Breast epithelium (tissue), 4 donors: ENCODE measurements around the gene USP24. TPM values are rescaled to one million over a fixed set of nuclear protein-coding genes. Genes with fewer than 3 reads are reported as not detected.

Experiments
- DNase-seq, 2 donors: peaks; one replicate each; pipeline ENCODE4 v3.0.0-alpha.2; 2019; ENCODE audit warnings: low spot score in 2 of 2
- H3K27ac ChIP-seq, 2 donors: fragments of 200-600 bp; sonication (generic) in 1 of 2; one replicate each; pipeline ENCODE4 v1.5.1; 2016 to 2019; ENCODE audit warnings: mild to moderate bottlenecking in 1 of 2
- H3K27me3 ChIP-seq, 2 donors: fragments of 200-600 bp; sonication (generic) in 1 of 2; one replicate each; pipeline versions ENCODE4 v1.5.1 to v1.6.0; 2017 to 2019; ENCODE audit warnings: control low read depth in 1 of 2, mild to moderate bottlenecking in 1 of 2
- H3K36me3 ChIP-seq: fragments of 200-600 bp; one replicate; pipeline ENCODE4 v1.5.1; 2019
- H3K4me1 ChIP-seq, 2 donors: fragments of 200-600 bp; sonication (generic); one replicate each; pipeline ENCODE4 v1.5.1; 2016 to 2019; ENCODE audit warnings: control low read depth in 1 of 2
- H3K4me3 ChIP-seq, 3 donors: fragments of 200-600 bp; sonication (generic); 1 replicate in 2 of 3; 2 replicates in 1 of 3; pipeline ENCODE4 v1.5.1; 2016 to 2019; ENCODE audit warnings: mild to moderate bottlenecking in 3 of 3, moderate library complexity in 2 of 3
- H3K9me3 ChIP-seq, 2 donors: fragments of 200-600 bp; sonication (generic) in 1 of 2; one replicate each; pipeline ENCODE4 v1.5.1; 2016 to 2019; ENCODE audit warnings: control low read depth in 1 of 2
- CTCF ChIP-seq, 3 donors: fragments of 450-650 bp; IDR thresholded peaks; one replicate each; pipeline ENCODE4 v1.5.1; 2016 to 2017; ENCODE audit warnings: antibody characterized with exemption in 3 of 3, mild to moderate bottlenecking in 3 of 3, moderate library complexity in 3 of 3
- POLR2A ChIP-seq: fragments of 450-650 bp; IDR thresholded peaks from one replicate; pipeline ENCODE4 v1.6.1; 2016; ENCODE audit warnings: antibody characterized with exemption, mild to moderate bottlenecking, moderate library complexity
- POLR2AphosphoS5 ChIP-seq, 3 donors: sonication (generic); formaldehyde crosslinking; IDR thresholded peaks; one replicate each; pipeline ENCODE4 v1.6.1; 2017; ENCODE audit warnings: antibody characterized with exemption in 3 of 3
- intact Hi-C: fragments of 100-400 bp; cut with DNase I; formaldehyde crosslinking; loops from one replicate; pipeline ENCODE4 v1.15.1; 2023; ENCODE audit warnings: low total_unique reads
- total RNA-seq, 3 donors: library from RNA; depleted of rRNA; stranded (reverse); fragments of >200 nt; gene quantifications; one replicate each; pipeline ENCODE4 v1.1.0, GENCODE V29; 2016

The USP24 gene
- total RNA-seq, 3 donors from 2014 or later: 51.5 to 103 (median 77.3) TPM

- no peaks in the 10 kb centered on the region for H3K9me3 ChIP-seq
- no peaks in the 10 kb centered on the region for H3K27me3 ChIP-seq
- DNase-seq: no peak
- H3K4me3 ChIP-seq: no peak overlapping the region
- H3K4me1 ChIP-seq: no peaks in the 10 kb centered on the region
- TF ChIP-seq CTCF (IDR thresholded peaks at IDR 0.05): no peak
- TF ChIP-seq POLR2A: no peak
- TF ChIP-seq POLR2AphosphoS5 (IDR thresholded peaks at IDR 0.05): no peak
- no peak overlapping the region for H3K27ac ChIP-seq
- peaks cover 7% of the 10 kb centered on the region for H3K36me3 ChIP-seq
- intact Hi-C loops: loop anchor here (2.0 kb wide), 1 partner anchor 54 kb away; no protein-coding TSS in a partner anchor
Observed at GRCh38 chr1:55095095-55095494, 120.1 kb downstream of the USP24 start.

GRCh38 chr1:55092475-55092874 is 122.7 kb downstream of the USP24 start:
- Histone ChIP-seq H3K9me3 (no peaks in the 10 kb centered on the region), H3K36me3 (peaks cover 14% of the 10 kb centered on the region), H3K27me3 (no peaks in the 10 kb centered on the region), H3K27ac (no peak overlapping the region), H3K4me3 (no peak overlapping the region), H3K4me1 (no peaks in the 10 kb centered on the region)
- no peak for DNase-seq
- intact Hi-C loops: no loop called here
- TF ChIP-seq POLR2AphosphoS5 (IDR thresholded peaks at IDR 0.05): no peak
- TF ChIP-seq CTCF (IDR thresholded peaks at IDR 0.05): no peak
- TF ChIP-seq POLR2A: no peak

- Histone ChIP-seq H3K9me3 (no peaks in the 10 kb centered on the region), H3K36me3 (peaks cover 7% of the 10 kb centered on the region), H3K4me1 (no peaks in the 10 kb centered on the region), H3K27me3 (no peaks in the 10 kb centered on the region), H3K27ac (no peak overlapping the region), H3K4me3 (no peak overlapping the region)
- intact Hi-C loops: no loop called here
- DNase-seq: no peak
- TF ChIP-seq POLR2AphosphoS5 (IDR thresholded peaks at IDR 0.05) (no peak), CTCF (IDR thresholded peaks at IDR 0.05) (no peak), POLR2A (no peak)
Observed at GRCh38 chr1:55089683-55090082, 125.5 kb downstream of the USP24 start.

- H3K27ac ChIP-seq: no peak overlapping the region
- intact Hi-C loops: no loop called here
- H3K27me3 ChIP-seq: no peaks in the 10 kb centered on the region
- no peak for TF ChIP-seq POLR2A
- TF ChIP-seq CTCF (IDR thresholded peaks at IDR 0.05): no peak
- no peak for TF ChIP-seq POLR2AphosphoS5 (IDR thresholded peaks at IDR 0.05)
- no peak overlapping the region for H3K4me3 ChIP-seq
- H3K9me3 ChIP-seq: no peaks in the 10 kb centered on the region
- DNase-seq: no peak
- H3K36me3 ChIP-seq: peaks cover 12% of the 10 kb centered on the region
- H3K4me1 ChIP-seq: no peaks in the 10 kb centered on the region
Observed at GRCh38 chr1:55088413-55088812, 126.8 kb downstream of the USP24 start.

GRCh38 chr1:55087439-55087838 is 127.7 kb downstream of the USP24 start:
- no peak for DNase-seq
- Histone ChIP-seq H3K27me3 (no peaks in the 10 kb centered on the region), H3K36me3 (peaks cover 12% of the 10 kb centered on the region), H3K4me1 (no peaks in the 10 kb centered on the region), H3K4me3 (no peak overlapping the region), H3K9me3 (no peaks in the 10 kb centered on the region), H3K27ac (no peak overlapping the region)
- no peak for TF ChIP-seq POLR2AphosphoS5 (IDR thresholded peaks at IDR 0.05)
- TF ChIP-seq CTCF (IDR thresholded peaks at IDR 0.05): no peak
- no peak for TF ChIP-seq POLR2A
- intact Hi-C loops: no loop called here
